Upper lobe of left lung (tissue), 4 donors: Measurements from ENCODE around the gene AP3M1.

Experiments used
- CTCF ChIP-seq, 6 experiments: fragments of 450-650 bp in 4 of 6; fragments of 200-600 bp in 2 of 6; sonication (generic) in 2 of 6; IDR thresholded peaks; one replicate each; pipeline ENCODE4 v1.5.1; 2016 to 2019; ENCODE audit warnings: antibody characterized with exemption in 6 of 6
- EP300 ChIP-seq, 4 donors: sonication (generic); formaldehyde crosslinking; IDR thresholded peaks; one replicate each; pipeline ENCODE4 v1.5.1; 2017; ENCODE audit warnings: antibody characterized with exemption in 4 of 4, control low read depth in 2 of 4
- POLR2A ChIP-seq, 4 donors: fragments of 450-650 bp; IDR thresholded peaks; one replicate each; pipeline ENCODE4 v1.5.1; 2016 to 2017; ENCODE audit warnings: antibody characterized with exemption in 4 of 4, mild to moderate bottlenecking in 2 of 4
- POLR2AphosphoS5 ChIP-seq, 2 donors: sonication (generic); formaldehyde crosslinking; IDR thresholded peaks; one replicate each; pipeline ENCODE4 v1.5.1; 2017; ENCODE audit warnings: antibody characterized with exemption in 2 of 2

GRCh38 chr10:74083304-74083703 is 67.3 kb downstream of the AP3M1 start:
- no peak for TF ChIP-seq POLR2AphosphoS5 (IDR thresholded peaks at IDR 0.05)
- no peak for TF ChIP-seq POLR2A (IDR thresholded peaks at IDR 0.05)
- no peak for TF ChIP-seq CTCF (IDR thresholded peaks at IDR 0.05)
- TF ChIP-seq EP300 (IDR thresholded peaks at IDR 0.05): no peak
